ENCODE data around the gene GPRC6A. TPM values are rescaled to one million over a fixed set of nuclear protein-coding genes. Genes with fewer than 3 reads are reported as not detected.

GPRC6A gene
- total RNA-seq, 1 experiment from 2014 or later, result not detected

DNA sequence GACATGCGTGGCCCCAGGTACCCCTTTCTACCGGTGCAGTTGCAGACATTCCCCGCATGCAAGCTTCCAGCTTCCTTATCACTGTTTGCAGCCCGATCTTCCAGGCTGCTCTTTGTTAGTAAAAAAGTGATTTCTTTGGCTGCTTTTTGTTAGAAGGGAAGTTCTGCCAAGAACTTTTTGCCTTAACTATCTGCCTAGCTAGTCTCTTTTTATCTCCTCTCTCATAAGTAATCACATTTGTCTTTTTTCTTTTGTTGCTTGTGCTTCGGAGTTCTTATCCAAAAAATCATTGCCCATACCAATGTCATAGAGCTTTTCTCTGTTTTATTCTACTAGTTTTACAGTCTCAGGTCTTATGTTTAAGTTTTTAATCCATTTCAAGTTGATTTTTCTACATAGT is 83.7 kb downstream of the GPRC6A start:
- CTCF ChIA-PET, result no interaction called here
- Histone ChIP-seq H3K27me3 (ENCODE audit: insufficient read depth, low read length) (no peaks in the 10 kb centered on the region), H3K4me2 (ENCODE audit: low read length) (no peak overlapping the region), H3K4me3 (replicated peaks in 1 of 2; ENCODE audit: low read depth in 1 of 2, low read length in 2 of 2) (no peak overlapping the region), H4K20me1 (ENCODE audit: insufficient read depth) (no peaks in the 10 kb centered on the region), H3K79me2 (ENCODE audit: insufficient read depth, low read length) (no peaks in the 10 kb centered on the region), H3K27ac (ENCODE audit: low read depth, low read length) (no peak overlapping the region), H3K4me1 (ENCODE audit: control insufficient read depth in 1 of 2, insufficient read depth in 2 of 2, low read length in 2 of 2) (no peaks in the 10 kb centered on the region), H3K9me2 (ENCODE audit: insufficient read depth) (no peaks in the 10 kb centered on the region), H2AFZ (ENCODE audit: low read depth, low read length, poor library complexity, severe bottlenecking) (no peak overlapping the region), H3K9me3 (ENCODE audit: control insufficient read depth in 1 of 2, insufficient read depth in 1 of 2, low read depth in 1 of 2, low read length in 2 of 2) (no peaks in the 10 kb centered on the region), H3K36me3 (ENCODE audit: control insufficient read depth in 1 of 2, insufficient read depth in 2 of 2, low read length in 2 of 2) (no peaks in the 10 kb centered on the region), H3K9ac (ENCODE audit: low read length) (no peak overlapping the region)
- no peak for TF ChIP-seq YY1 (IDR thresholded peaks at IDR 0.05; ENCODE audit: extremely low read depth, insufficient replicate concordance, low read depth, low read length)
- DNase-seq (ENCODE audit: low read depth, low spot score) (no peak), ATAC-seq (no peak)
- RAD21 ChIA-PET (ENCODE audit: low non-redundant PET in 1 of 2, low total read pairs in 2 of 2, uncharacterized antibody in 2 of 2, unreplicated experiment in 2 of 2), result no interaction called here
- POLR2A ChIA-PET, result no interaction called here
- intact Hi-C loops (cut with micrococcal nuclease), result no loop called here
- no TSS peak for BruUV-seq (replicated peaks)

Other genes with a start within 250 kb of the GPRC6A start
- 0.27 TPM for gene RSPH4A, start 212.6 kb downstream of the GPRC6A start, total RNA-seq (2021; ENCODE audit: unreplicated experiment)
- 18.2 TPM for gene ZUP1, start 160.3 kb downstream of the GPRC6A start, total RNA-seq (2021; ENCODE audit: unreplicated experiment)
- 9.8 TPM for gene KPNA5, start 147.9 kb downstream of the GPRC6A start, total RNA-seq (2021; ENCODE audit: unreplicated experiment)
- not detected for gene FAM162B, start 63.4 kb downstream of the GPRC6A start, total RNA-seq (2021; ENCODE audit: unreplicated experiment)
- gene RFX6, start 48.2 kb upstream of the GPRC6A start, total RNA-seq (2021; ENCODE audit: unreplicated experiment), result not detected

All from HCT116 (cell line).